Neural crest cell (in vitro differentiated cells): Measurements from ENCODE around the gene NRG2. TPM values are rescaled to one million over a fixed set of nuclear protein-coding genes. Genes with fewer than 3 reads are reported as not detected.

ENCODE experiments used
- DNase-seq: peaks from one replicate; pipeline ENCODE4 v3.0.0; 2021; ENCODE audit warnings: low read depth, mixed read lengths, low spot score
- H3K27ac Mint-ChIP-seq: one replicate; pipeline ENCODE4 v1.8.0; 2021; ENCODE audit warnings: mild to moderate bottlenecking, mixed read lengths; ENCODE audit not compliant: unreplicated experiment
- H3K27me3 Mint-ChIP-seq: 2 replicates; pipeline ENCODE4 v1.8.0; 2021; ENCODE audit warnings: low read depth, mild to moderate bottlenecking, mixed read lengths
- H3K36me3 Mint-ChIP-seq: 2 replicates; pipeline ENCODE4 v1.8.0; 2021; ENCODE audit warnings: low read depth, mild to moderate bottlenecking, mixed read lengths
- H3K4me1 Mint-ChIP-seq: 2 replicates; pipeline ENCODE4 v1.8.0; 2021; ENCODE audit warnings: mixed read lengths
- H3K4me3 Mint-ChIP-seq: one replicate; pipeline ENCODE4 v1.8.0; 2021; ENCODE audit warnings: mild to moderate bottlenecking, mixed read lengths
- H3K9me3 Mint-ChIP-seq: 2 replicates; pipeline ENCODE4 v1.8.0; 2021; ENCODE audit warnings: mixed read lengths
- CTCF ChIP-seq: fragments of 200-600 bp; sonication (generic); conservative IDR thresholded peaks from 2 replicates; pipeline ENCODE4 v1.5.0; 2021; ENCODE audit warnings: antibody characterized with exemption, mild to moderate bottlenecking
- total RNA-seq: library from RNA; stranded (reverse); gene quantifications from 2 replicates; pipeline ENCODE4 v1.2.1, GENCODE V29; 2021

Gene NRG2
- total RNA-seq, 1 donor from 2014 or later = 0.82 TPM

DNA sequence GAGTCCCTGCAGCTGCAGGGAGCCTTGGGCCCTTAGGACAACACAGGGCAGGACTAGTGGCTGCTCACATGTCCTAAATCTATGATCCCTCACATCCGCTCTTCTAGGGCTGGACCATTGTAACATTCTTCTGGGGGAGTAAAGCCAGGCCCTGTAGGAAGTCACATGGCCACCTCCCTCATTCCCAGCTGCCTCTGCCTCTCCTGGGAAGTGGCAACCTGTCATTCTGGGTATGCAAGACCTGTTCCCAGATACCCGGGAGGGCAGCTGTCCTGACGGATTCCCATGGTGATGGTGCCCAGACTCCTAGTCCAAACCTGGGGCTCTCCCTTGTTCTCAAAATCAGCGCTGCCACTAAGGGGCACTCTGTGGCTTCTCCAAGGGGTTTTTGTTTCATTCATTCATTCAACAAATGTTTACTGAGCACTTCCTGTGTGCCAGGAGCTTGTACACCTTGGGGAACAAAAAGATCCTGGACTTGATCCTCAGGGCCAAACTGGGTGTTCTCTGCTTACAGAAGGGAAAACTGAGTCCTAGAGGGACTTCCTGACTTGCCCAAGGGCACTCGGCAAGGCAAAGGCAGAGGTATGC is 161.9 kb downstream of the NRG2 start:
- no peak for DNase-seq
- Mint-ChIP-seq H3K27ac (no peak overlapping the region), H3K4me1 (peaks cover 7% of the 10 kb centered on the region), H3K27me3 (no peaks in the 10 kb centered on the region), H3K36me3 (no peaks in the 10 kb centered on the region), H3K9me3 (no peaks in the 10 kb centered on the region), H3K4me3 (no peak overlapping the region)
- no peak for TF ChIP-seq CTCF

DNA sequence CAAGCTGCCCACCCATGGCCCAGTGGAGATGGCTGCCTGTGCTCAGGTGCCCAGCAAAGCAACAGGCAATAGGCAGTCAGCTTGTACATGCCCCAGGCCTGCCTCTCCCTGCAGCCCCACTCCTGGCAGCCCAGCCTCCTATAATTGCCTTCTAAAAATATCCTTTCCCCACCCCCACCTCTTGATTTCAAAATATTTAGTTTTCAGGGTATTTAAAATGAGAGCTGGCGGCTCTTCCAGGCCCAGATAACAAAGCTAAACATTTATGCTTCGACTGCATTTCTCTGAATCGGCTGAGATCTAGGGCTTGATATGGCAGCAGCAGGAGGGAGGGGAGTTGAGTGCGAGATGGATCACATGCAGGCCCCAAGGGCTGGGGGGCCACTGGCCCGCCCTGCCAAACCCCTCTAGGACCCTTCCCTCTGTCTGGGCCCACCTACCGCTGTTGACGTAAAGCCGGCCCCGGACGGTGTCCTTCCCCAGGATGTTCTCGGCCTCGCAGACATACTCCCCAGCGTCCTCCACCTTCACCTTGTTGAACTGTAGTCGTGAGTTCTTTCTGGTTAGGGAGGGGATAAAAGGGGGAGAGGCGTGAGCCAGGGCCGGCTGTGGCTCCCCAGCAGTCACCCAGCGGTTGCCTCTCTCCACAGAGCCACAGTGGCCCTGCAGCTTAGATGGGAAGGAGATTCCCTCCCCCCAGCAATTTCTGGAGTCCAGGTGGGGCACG is 162.5 kb downstream of the NRG2 start:
- no peak for TF ChIP-seq CTCF
- Mint-ChIP-seq H3K4me1 (peaks cover 7% of the 10 kb centered on the region), H3K9me3 (peaks cover 6% of the 10 kb centered on the region), H3K4me3 (no peak overlapping the region), H3K27ac (no peak overlapping the region), H3K36me3 (no peaks in the 10 kb centered on the region), H3K27me3 (no peaks in the 10 kb centered on the region)
- DNase-seq = no peak

- H3K4me3 Mint-ChIP-seq = no peak overlapping the region
- H3K27me3 Mint-ChIP-seq = no peaks in the 10 kb centered on the region
- H3K36me3 Mint-ChIP-seq = no peaks in the 10 kb centered on the region
- no peak for DNase-seq
- peak overlapping the region; percentile 19 for H3K27ac Mint-ChIP-seq
- H3K9me3 Mint-ChIP-seq = peaks cover 8% of the 10 kb centered on the region
- peaks cover 7% of the 10 kb centered on the region for H3K4me1 Mint-ChIP-seq
- TF ChIP-seq CTCF = no peak
These were observed 165.0 kb downstream of the NRG2 start for GRCh38 chr5:139878093-139878492.

- no peak for DNase-seq
- H3K27me3 Mint-ChIP-seq = no peaks in the 10 kb centered on the region
- no peak overlapping the region for H3K27ac Mint-ChIP-seq
- H3K36me3 Mint-ChIP-seq = no peaks in the 10 kb centered on the region
- peaks cover 8% of the 10 kb centered on the region for H3K9me3 Mint-ChIP-seq
- TF ChIP-seq CTCF = no peak
- no peak overlapping the region for H3K4me3 Mint-ChIP-seq
- H3K4me1 Mint-ChIP-seq = peaks cover 7% of the 10 kb centered on the region
These were observed 165.9 kb downstream of the NRG2 start for GRCh38 chr5:139877129-139877597.

DNA sequence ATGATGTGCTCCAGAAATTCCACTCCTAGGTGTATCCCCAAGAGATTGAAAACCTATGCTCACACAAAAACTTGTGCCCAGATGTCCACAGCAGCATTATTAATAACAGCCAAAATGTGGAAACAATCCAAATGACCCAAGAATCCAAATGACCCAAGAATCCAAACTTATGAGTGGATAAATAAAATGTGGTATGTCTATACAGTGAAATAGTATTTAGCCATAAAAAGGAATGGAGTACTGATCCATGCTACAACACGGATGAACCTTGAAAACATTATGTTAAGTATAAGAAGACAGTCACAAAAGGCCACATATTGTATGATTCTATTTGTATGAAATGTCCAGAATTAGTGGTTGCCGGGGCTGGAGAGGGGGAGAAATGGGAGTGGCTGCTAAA is 167.1 kb downstream of the NRG2 start:
- DNase-seq = no peak
- Mint-ChIP-seq H3K36me3 (no peaks in the 10 kb centered on the region), H3K27me3 (no peaks in the 10 kb centered on the region), H3K4me1 (peaks cover 7% of the 10 kb centered on the region), H3K9me3 (peaks cover 8% of the 10 kb centered on the region), H3K27ac (no peak overlapping the region), H3K4me3 (no peak overlapping the region)
- no peak for TF ChIP-seq CTCF
